ENCODE results near the gene UGDH.

DNA sequence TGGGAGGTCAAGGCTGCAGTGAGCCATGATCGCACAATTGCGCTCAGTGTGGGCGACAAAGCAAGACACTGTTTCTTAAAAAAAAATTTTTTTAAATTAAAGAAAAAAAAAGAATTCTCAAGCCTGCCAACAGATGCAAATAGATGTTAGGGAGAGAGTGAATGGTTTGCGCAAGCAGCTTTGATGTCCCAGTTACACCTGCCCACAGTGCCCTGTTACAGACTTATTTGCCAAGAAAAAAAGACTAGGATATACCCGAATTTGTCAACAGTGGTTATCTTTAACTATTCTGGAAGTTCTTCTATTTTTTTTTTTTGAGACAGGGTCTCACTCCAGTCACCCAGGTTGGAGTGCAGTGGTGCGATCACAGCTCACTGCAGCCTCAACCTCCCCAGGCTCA is 44.3 kb upstream of the UGDH start:
- TF ChIP-seq, protein P1, sequence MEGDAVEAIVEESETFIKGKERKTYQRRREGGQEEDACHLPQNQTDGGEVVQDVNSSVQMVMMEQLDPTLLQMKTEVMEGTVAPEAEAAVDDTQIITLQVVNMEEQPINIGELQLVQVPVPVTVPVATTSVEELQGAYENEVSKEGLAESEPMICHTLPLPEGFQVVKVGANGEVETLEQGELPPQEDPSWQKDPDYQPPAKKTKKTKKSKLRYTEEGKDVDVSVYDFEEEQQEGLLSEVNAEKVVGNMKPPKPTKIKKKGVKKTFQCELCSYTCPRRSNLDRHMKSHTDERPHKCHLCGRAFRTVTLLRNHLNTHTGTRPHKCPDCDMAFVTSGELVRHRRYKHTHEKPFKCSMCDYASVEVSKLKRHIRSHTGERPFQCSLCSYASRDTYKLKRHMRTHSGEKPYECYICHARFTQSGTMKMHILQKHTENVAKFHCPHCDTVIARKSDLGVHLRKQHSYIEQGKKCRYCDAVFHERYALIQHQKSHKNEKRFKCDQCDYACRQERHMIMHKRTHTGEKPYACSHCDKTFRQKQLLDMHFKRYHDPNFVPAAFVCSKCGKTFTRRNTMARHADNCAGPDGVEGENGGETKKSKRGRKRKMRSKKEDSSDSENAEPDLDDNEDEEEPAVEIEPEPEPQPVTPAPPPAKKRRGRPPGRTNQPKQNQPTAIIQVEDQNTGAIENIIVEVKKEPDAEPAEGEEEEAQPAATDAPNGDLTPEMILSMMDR (conservative IDR thresholded peaks at IDR 0.05; ENCODE audit: low read depth, low read length): no peak
- TF ChIP-seq EZH2 (IDR thresholded peaks at IDR 0.05; ENCODE audit: borderline replicate concordance, low read depth, low read length, poor library complexity, severe bottlenecking): no peak

All from A673 (cell line).